SU-DHL-6 (cell line): ENCODE results near the gene CRTAP.

Experiments
- CTCF ChIP-seq: fragments of 200-600 bp; sonication (generic); IDR thresholded peaks from one replicate; pipeline ENCODE4 v1.5.1; 2017; ENCODE audit warnings: antibody characterized with exemption, mild to moderate bottlenecking, low read length, moderate library complexity; ENCODE audit not compliant: insufficient read depth, poor library complexity, severe bottlenecking
- EZH2phosphoT487 ChIP-seq: fragments of 200-600 bp; sonication (generic), shearing (Covaris generic); conservative IDR thresholded peaks from 2 replicates; pipeline ENCODE4 v1.6.1; 2018; ENCODE audit warnings: mild to moderate bottlenecking, antibody characterized with exemption, low read length, moderate library complexity, mixed read lengths

DNA sequence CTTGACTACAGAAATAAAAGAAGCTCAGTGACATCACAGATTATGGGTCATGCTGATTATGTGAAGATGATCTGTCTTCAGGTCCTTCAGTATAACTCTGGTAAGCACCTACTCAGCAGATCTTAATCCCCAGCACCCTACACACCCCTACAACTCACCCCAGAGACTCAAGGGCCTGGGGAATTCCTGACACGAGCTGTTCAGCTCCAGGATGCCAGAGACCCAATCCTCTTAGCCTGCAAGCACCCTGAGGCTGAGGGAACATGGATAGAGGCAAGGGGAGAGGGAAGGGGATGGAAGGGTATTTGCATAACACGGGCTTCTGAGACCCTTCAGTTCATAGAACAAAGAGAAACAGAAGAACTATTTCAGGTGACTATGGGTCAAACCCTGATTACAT is 29.9 kb upstream of the CRTAP start:
- no peak for TF ChIP-seq CTCF
- no peak for TF ChIP-seq EZH2phosphoT487
